HepG2 (cell line): ENCODE measurements around the gene VDAC1. TPM values are rescaled to one million over a fixed set of nuclear protein-coding genes. Genes with fewer than 3 reads are reported as not detected.

ENCODE experiments used
- ARID2 ChIP-seq: sonication (generic); formaldehyde crosslinking; IDR thresholded peaks from 2 replicates; pipeline ENCODE4 v1.8.1; 2022; ENCODE audit warnings: mild to moderate bottlenecking, missing genetic modification reagents, borderline replicate concordance
- FOXA3 ChIP-seq: IDR thresholded peaks from 2 replicates; pipeline ENCODE4 v1.6.1; 2016; ENCODE audit warnings: missing genetic modification reagents, missing compliant biosample characterization
- GATAD2A ChIP-seq: IDR thresholded peaks from 2 replicates; pipeline ENCODE4 v1.6.1; 2016
- HNF4G ChIP-seq, 2 experiments: sonication (generic) in 1 of 2; formaldehyde crosslinking in 1 of 2; IDR thresholded peaks; 2 replicates each; pipeline versions ENCODE4 v1.4.0 to v1.6.1; 2011 to 2020; ENCODE audit warnings: borderline replicate concordance in 2 of 2, low read depth in 2 of 2, mild to moderate bottlenecking in 2 of 2, low read length in 1 of 2, missing genetic modification reagents in 1 of 2, moderate library complexity in 1 of 2
- IRF2 ChIP-seq: IDR thresholded peaks from 2 replicates; pipeline ENCODE4 v1.6.1; 2018; ENCODE audit warnings: missing genetic modification reagents, missing compliant biosample characterization
- JUNB ChIP-seq: sonication (generic); formaldehyde crosslinking; IDR thresholded peaks from 2 replicates; pipeline ENCODE4 v1.8.0; 2022; ENCODE audit warnings: missing genetic modification reagents, mild to moderate bottlenecking, borderline replicate concordance
- MED1 ChIP-seq: sonication (generic); formaldehyde crosslinking; IDR thresholded peaks from 2 replicates; pipeline ENCODE4 v1.4.0; 2020; ENCODE audit warnings: missing genetic modification reagents
- PATZ1 ChIP-seq: sonication (generic); formaldehyde crosslinking; IDR thresholded peaks from 2 replicates; pipeline ENCODE4 v1.4.0; 2020; ENCODE audit warnings: missing genetic modification reagents
- PHF21A ChIP-seq: sonication (generic); formaldehyde crosslinking; IDR thresholded peaks from 2 replicates; pipeline ENCODE4 v1.5.0; 2020; ENCODE audit warnings: mild to moderate bottlenecking, missing genetic modification reagents
- PPARG ChIP-seq: conservative IDR thresholded peaks from 2 replicates; pipeline ENCODE4 v1.6.1; 2016; ENCODE audit warnings: missing biosample characterization, missing genetic modification reagents
- PRDM10 ChIP-seq: sonication (generic); formaldehyde crosslinking; IDR thresholded peaks from 2 replicates; pipeline ENCODE4 v1.4.0; 2020; ENCODE audit warnings: low read depth, missing genetic modification reagents
- ZBED4 ChIP-seq: sonication (generic); formaldehyde crosslinking; IDR thresholded peaks from 2 replicates; pipeline ENCODE4 v1.4.0; 2020; ENCODE audit warnings: missing genetic modification reagents, borderline replicate concordance
- ZBTB42 ChIP-seq: sonication (generic); formaldehyde crosslinking; IDR thresholded peaks from 2 replicates; pipeline ENCODE4 v1.5.0; 2020; ENCODE audit warnings: mild to moderate bottlenecking, missing genetic modification reagents
- ZBTB7B ChIP-seq: sonication (generic); formaldehyde crosslinking; IDR thresholded peaks from 2 replicates; pipeline ENCODE4 v1.4.0; 2020; ENCODE audit warnings: missing genetic modification reagents
- ZKSCAN8 ChIP-seq: IDR thresholded peaks from 2 replicates; pipeline ENCODE4 v1.6.1; 2016; ENCODE audit warnings: borderline replicate concordance, missing genetic modification reagents, missing compliant biosample characterization
- ZNF232 ChIP-seq: sonication (generic); formaldehyde crosslinking; IDR thresholded peaks from 2 replicates; pipeline ENCODE4 v1.4.0; 2020; ENCODE audit warnings: missing genetic modification reagents, borderline replicate concordance
- ZXDC ChIP-seq: sonication (generic); formaldehyde crosslinking; IDR thresholded peaks from 2 replicates; pipeline ENCODE4 v1.5.0; 2020; ENCODE audit warnings: mild to moderate bottlenecking, missing genetic modification reagents
- polyA plus RNA-seq, 8 experiments: library from polyadenylated mRNA; depleted of rRNA in 3 of 8; stranded (reverse) in 7 of 8; unstranded in 1 of 8; fragments of >200 nt; fragmentation: Illumina TruSeq in 4 of 8; extraction: Trizol in 4 of 8; gene quantifications; 2 replicates each; pipeline versions ENCODE4 v1.2.1 to v1.2.3, GENCODE V29; 2011 to 2016; ENCODE audit warnings: low read depth in 4 of 8, missing spikeins in 1 of 8, mixed read lengths in 1 of 8; ENCODE audit not compliant: insufficient read depth in 1 of 8
- total RNA-seq, 5 experiments: library from RNA; depleted of rRNA; stranded (reverse); fragments of >200 nt; fragmentation: Illumina TruSeq; extraction: Trizol; gene quantifications; 2 replicates each; pipeline ENCODE4 v1.2.3, GENCODE V29; 2016; ENCODE audit warnings: low read depth in 1 of 5

Gene VDAC1
- total and polyA plus RNA-seq, 2 of the 13 experiments (the other 11 are each of a cell fraction or from before 2014, with no cell fraction given), result 112 to 380 TPM

- TF ChIP-seq ZBED4 (CRISPR knock-in tag), result 0 out of 2 replicates have a peak, but pooled peaks have one; percentile 52
- TF ChIP-seq ZNF232 (CRISPR knock-in tag), result 0 out of 2 replicates have a peak, but pooled peaks have one; percentile 37
- TF ChIP-seq GATAD2A, result peak; percentile 50; the same call in 1 of the 2 replicates
- TF ChIP-seq ZBTB42 (CRISPR knock-in tag), result no peak
- TF ChIP-seq PATZ1 (CRISPR knock-in tag), result peak; percentile 63
- 0 out of 2 replicates have a peak, but pooled peaks have one; percentile 38 for TF ChIP-seq MED1 (CRISPR knock-in tag)
- no peak for TF ChIP-seq PPARG (CRISPR knock-in tag)
- peak; percentile 32; the same call in 1 of the 2 replicates for TF ChIP-seq PHF21A (CRISPR knock-in tag)
- TF ChIP-seq FOXA3 (CRISPR knock-in tag), result 0 out of 2 replicates have a peak, but pooled peaks have one; percentile 7
- 0 out of 2 replicates have a peak, but pooled peaks have one; percentile 18 for TF ChIP-seq ZBTB7B
- TF ChIP-seq IRF2 (CRISPR knock-in tag), result 0 out of 2 replicates have a peak, but pooled peaks have one; percentile 32
- peak; percentile 96 for TF ChIP-seq PRDM10 (CRISPR knock-in tag)
- TF ChIP-seq ARID2 (CRISPR knock-in tag), result no peak
- TF ChIP-seq HNF4G (IDR thresholded peaks at IDR 0.05; ENCODE audit: borderline replicate concordance, low read depth, low read length), result 0 out of 2 replicates have a peak, but pooled peaks have one; percentile 19
- no peak for TF ChIP-seq HNF4G (CRISPR knock-in tag; IDR thresholded peaks at IDR 0.05; ENCODE audit: borderline replicate concordance, low read depth)
- no peak for TF ChIP-seq ZKSCAN8
- peak; percentile 65; the same call in 1 of the 2 replicates for TF ChIP-seq JUNB (CRISPR knock-in tag)
- TF ChIP-seq ZXDC (CRISPR knock-in tag), result no peak
Observed at GRCh38 chr5:133995341-133995740, 9.4 kb downstream of the VDAC1 start (continued).
